Adrenal gland (tissue), 12 donors: ENCODE measurements around the gene NCAPG. TPM values are rescaled to one million over a fixed set of nuclear protein-coding genes. Genes with fewer than 3 reads are reported as not detected.

Experiments
- DNase-seq, 7 donors: peaks; one replicate each; pipeline ENCODE4 v3.0.0-alpha.2; 2019 to 2020
- H3K27ac ChIP-seq, 5 donors: fragments of 200-600 bp; sonication (generic) in 4 of 5; 1 replicate in 3 of 5; 2 replicates in 2 of 5; pipeline versions ENCODE4 v1.5.1 to v1.8.0; 2016 to 2020; ENCODE audit warnings: mild to moderate bottlenecking in 1 of 5
- H3K27me3 ChIP-seq: fragments of 200-600 bp; 2 replicates; pipeline ENCODE4 v1.8.0; 2021
- H3K36me3 ChIP-seq, 2 donors: fragments of 200-600 bp; replicated peaks in 1 of 2; 1 replicate in 1 of 2; 2 replicates in 1 of 2; pipeline versions ENCODE4 v1.5.1 to v1.8.0; 2018 to 2022
- H3K4me1 ChIP-seq, 2 donors: fragments of 200-600 bp; replicated peaks in 1 of 2; 1 replicate in 1 of 2; 2 replicates in 1 of 2; pipeline versions ENCODE4 v1.5.1 to v1.8.0; 2018 to 2021
- H3K4me3 ChIP-seq, 4 donors: fragments of 200-600 bp; sonication (generic) in 3 of 4; one replicate each; pipeline ENCODE4 v1.5.1; 2016 to 2018
- H3K9me3 ChIP-seq, 3 donors: fragments of 200-600 bp; sonication (generic) in 1 of 3; replicated peaks in 1 of 3; 1 replicate in 2 of 3; 2 replicates in 1 of 3; pipeline versions ENCODE4 v1.5.1 to v1.8.0; 2016 to 2021
- CTCF ChIP-seq, 6 experiments: fragments of 450-650 bp in 4 of 6; fragments of 200-600 bp in 2 of 6; sonication (generic) in 1 of 6; IDR thresholded peaks; 1 replicate in 5 of 6; 2 replicates in 1 of 6; pipeline versions ENCODE4 v1.5.1 to v1.8.0; 2016 to 2021; ENCODE audit warnings: antibody characterized with exemption in 6 of 6, mild to moderate bottlenecking in 2 of 6, moderate library complexity in 1 of 6
- POLR2A ChIP-seq, 2 donors: fragments of 450-650 bp; IDR thresholded peaks; one replicate each; pipeline ENCODE4 v1.6.1; 2017; ENCODE audit warnings: antibody characterized with exemption in 2 of 2, mild to moderate bottlenecking in 2 of 2, moderate library complexity in 1 of 2
- WGBS, 4 donors: extraction: QIAGEN DNeasy Blood & Tissue Kit in 2 of 4; methylation state at CpG; one replicate each; pipeline versions ENCODE4 v1.1.5 to v1.1.7; 2013 to 2017; 5-methylcytosine and 5-hydroxymethylcytosine counted together
- intact Hi-C, 2 donors: fragments of 100-400 bp; cut with DNase I; formaldehyde crosslinking; loops; one replicate each; pipeline versions ENCODE4 v1.14.1 to v1.15.0; 2022 to 2023
- polyA plus RNA-seq, 3 donors: library from polyadenylated mRNA; stranded (reverse); fragments of 200-250 nt in 2 of 3; fragments of 350-450 nt in 1 of 3; fragmentation: Illumina TruSeq in 1 of 3; extraction: RNeasy Lipid Tissue Mini Kit (QIAGEN cat#74804) in 1 of 3; gene quantifications; one replicate each; pipeline ENCODE4 v1.2.3, GENCODE V29; 2013 to 2014
- total RNA-seq, 9 donors: library from RNA; depleted of rRNA in 4 of 9; stranded (reverse); fragments of >200 nt in 4 of 9; fragments of 120-200 nt in 1 of 9; fragmentation: NEBNext Ultra II Directional in 1 of 9; extraction: Animal tissue kit (Norgen Biotek cat#: 25700) in 1 of 9; gene quantifications; one replicate each; pipeline versions ENCODE4 v1.1.0 to v1.2.4, GENCODE V29; 2013 to 2023
- donor health status: healthy with polysubstance abuse.
- donor health status: Bipolar disorder and iron deficiency.
- donor health status: DM: yes; HTN: yes; CAD: no.
- donor health status: DM: no; HTN: no; CAD: no.
- donor health status: DM: no; HTN: no; CAD: no.
- donor health status: DM: yes; HTN: yes; CAD: no.

NCAPG gene
- total and polyA plus RNA-seq, 12 donors, result 0.17 to 16.1 (median 0.74) TPM

- intact Hi-C loops, result no loop called here
- 62 to 89% (median 72%) methylated on average over 1 of the region's 1 CpG for WGBS, 4 donors
- no peaks in the 10 kb centered on the region for H3K4me1 ChIP-seq
Observed at GRCh38 chr4:17794730-17795129, 16.0 kb upstream of the NCAPG start.

GRCh38 chr4:17797808-17798207, 13.0 kb upstream of the NCAPG start:
- no peak for TF ChIP-seq CTCF (IDR thresholded peaks at IDR 0.05)
- TF ChIP-seq POLR2A (IDR thresholded peaks at IDR 0.05), result no peak
- Histone ChIP-seq H3K27me3 (no peaks in the 10 kb centered on the region), H3K27ac (no peak overlapping the region), H3K9me3 (no peaks in the 10 kb centered on the region), H3K4me1 (no peaks in the 10 kb centered on the region), H3K4me3 (no peak overlapping the region), H3K36me3 (peaks cover 0 to 13% of the 10 kb centered on the region in 2 donors)
- 97 to 100% (median 99%) methylated on average over 1 of the region's 1 CpG for WGBS, 4 donors
- intact Hi-C loops, result no loop called here
- DNase-seq, result no peak

More at GRCh38 chr4:17794730-17795129, 16.0 kb upstream of the NCAPG start:
- no peak overlapping the region for H3K27ac ChIP-seq
- H3K4me3 ChIP-seq, result no peak overlapping the region
- no peaks in the 10 kb centered on the region for H3K27me3 ChIP-seq
- no peaks in the 10 kb centered on the region for H3K9me3 ChIP-seq
- H3K36me3 ChIP-seq, result no peaks in the 10 kb centered on the region
- no peak for TF ChIP-seq CTCF (IDR thresholded peaks at IDR 0.05)
- no peak for TF ChIP-seq POLR2A (IDR thresholded peaks at IDR 0.05)
- DNase-seq, result no peak

- no peak for TF ChIP-seq POLR2A (IDR thresholded peaks at IDR 0.05)
- TF ChIP-seq CTCF (IDR thresholded peaks at IDR 0.05), result no peak
Observed at GRCh38 chr4:17805580-17806155, 5.1 kb upstream of the NCAPG start.

GRCh38 chr4:17807446-17807845, 3.3 kb upstream of the NCAPG start:
- H3K9me3 ChIP-seq, result no peaks in the 10 kb centered on the region
- H3K36me3 ChIP-seq, result peaks cover 0 to 22% of the 10 kb centered on the region in 2 donors
- peak overlapping the region in 1 of 4 donors; percentile 31 for H3K4me3 ChIP-seq
- no peak overlapping the region for H3K27ac ChIP-seq
- intact Hi-C loops, result loop anchor here (10.0 kb wide), 1 partner anchor 263 kb away; no protein-coding TSS in a partner anchor
- H3K4me1 ChIP-seq, result peaks cover 30 to 50% of the 10 kb centered on the region in 2 donors
- 44 to 47% (median 46%) methylated on average over 6 of the region's 6 CpGs for WGBS, 4 donors
- TF ChIP-seq CTCF (IDR thresholded peaks at IDR 0.05) (no peak), POLR2A (IDR thresholded peaks at IDR 0.05) (no peak)
- DNase-seq, result no peak
- no peaks in the 10 kb centered on the region for H3K27me3 ChIP-seq

More at GRCh38 chr4:17805580-17806155, 5.1 kb upstream of the NCAPG start:
- no peak overlapping the region for H3K27ac ChIP-seq
- DNase-seq, result no peak
- peaks cover 0 to 31% of the 10 kb centered on the region in 2 donors for H3K36me3 ChIP-seq
- no peaks in the 10 kb centered on the region for H3K9me3 ChIP-seq
- no peaks in the 10 kb centered on the region for H3K27me3 ChIP-seq
- H3K4me1 ChIP-seq, result peaks cover 24 to 44% of the 10 kb centered on the region in 2 donors
- WGBS, 4 donors, result 80 to 90% (median 81%) methylated on average over 3 of the region's 3 CpGs
- no peak overlapping the region for H3K4me3 ChIP-seq
- intact Hi-C loops, result loop anchor here (10.0 kb wide), 1 partner anchor 261 kb away; no protein-coding TSS in a partner anchor
